GM18507 (cell line): ENCODE results near the gene CDYL.

ENCODE experiments used
- DNase-seq: peaks from one replicate; pipeline ENCODE4 v3.0.0; 2011; ENCODE audit warnings: low read depth; ENCODE audit not compliant: insufficient read length; ENCODE audit errors: extremely low spot score
- FAIRE-seq: peaks from 2 replicates; lab custom pipeline; 2011; peaks lifted over from hg19 to GRCh38; lab: Jason Lieb, UNC

CDYL gene, protein sequence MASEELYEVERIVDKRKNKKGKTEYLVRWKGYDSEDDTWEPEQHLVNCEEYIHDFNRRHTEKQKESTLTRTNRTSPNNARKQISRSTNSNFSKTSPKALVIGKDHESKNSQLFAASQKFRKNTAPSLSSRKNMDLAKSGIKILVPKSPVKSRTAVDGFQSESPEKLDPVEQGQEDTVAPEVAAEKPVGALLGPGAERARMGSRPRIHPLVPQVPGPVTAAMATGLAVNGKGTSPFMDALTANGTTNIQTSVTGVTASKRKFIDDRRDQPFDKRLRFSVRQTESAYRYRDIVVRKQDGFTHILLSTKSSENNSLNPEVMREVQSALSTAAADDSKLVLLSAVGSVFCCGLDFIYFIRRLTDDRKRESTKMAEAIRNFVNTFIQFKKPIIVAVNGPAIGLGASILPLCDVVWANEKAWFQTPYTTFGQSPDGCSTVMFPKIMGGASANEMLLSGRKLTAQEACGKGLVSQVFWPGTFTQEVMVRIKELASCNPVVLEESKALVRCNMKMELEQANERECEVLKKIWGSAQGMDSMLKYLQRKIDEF

DNA sequence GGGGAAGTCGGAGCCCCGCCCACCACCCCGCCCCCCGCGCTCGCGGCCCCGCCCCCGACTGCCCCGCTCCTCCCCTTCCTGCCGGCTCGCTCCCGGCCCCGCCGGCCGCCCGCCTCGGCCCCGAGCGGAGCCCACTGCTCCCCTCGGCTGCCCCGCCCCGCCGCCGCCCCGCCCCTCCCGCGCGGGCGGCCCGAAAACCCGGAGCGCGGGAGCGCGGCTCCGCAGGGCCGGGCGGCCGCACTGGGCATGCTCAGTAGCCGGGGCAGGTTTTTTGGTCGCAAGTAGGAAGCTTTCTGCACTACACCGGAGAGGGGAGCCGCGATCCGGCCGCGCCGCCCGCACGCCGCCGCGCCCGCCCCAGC is at the start of gene CDYL:
Gene CDYL, plus strand, starts transcription at position 274 of the 362 bp plus-strand sequence. CDS start 380 bp downstream, outside the sequence.
- DNase-seq (peak; percentile 85), FAIRE-seq (peak; percentile 74)

DNA sequence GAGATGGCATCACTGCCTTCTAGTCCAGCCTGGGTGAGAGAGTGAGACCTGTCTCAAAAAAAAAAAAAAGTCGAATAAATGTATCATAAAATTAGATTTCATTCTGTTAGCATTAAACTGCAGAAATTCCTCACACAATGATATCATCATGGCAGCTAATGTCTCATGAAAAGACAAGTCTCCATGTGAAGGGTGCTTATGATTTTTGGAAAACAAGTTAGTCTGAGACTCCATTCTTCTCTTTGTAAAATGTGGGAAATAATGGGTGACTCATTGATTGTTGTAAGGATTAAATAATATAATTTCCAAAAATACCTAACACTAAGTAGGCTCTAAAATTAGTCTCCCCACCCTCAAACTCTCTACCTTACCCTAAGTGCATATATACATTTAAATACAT is 49.6 kb upstream of the CDYL start:
- DNase-seq, result no peak
- FAIRE-seq, result no peak

DNA sequence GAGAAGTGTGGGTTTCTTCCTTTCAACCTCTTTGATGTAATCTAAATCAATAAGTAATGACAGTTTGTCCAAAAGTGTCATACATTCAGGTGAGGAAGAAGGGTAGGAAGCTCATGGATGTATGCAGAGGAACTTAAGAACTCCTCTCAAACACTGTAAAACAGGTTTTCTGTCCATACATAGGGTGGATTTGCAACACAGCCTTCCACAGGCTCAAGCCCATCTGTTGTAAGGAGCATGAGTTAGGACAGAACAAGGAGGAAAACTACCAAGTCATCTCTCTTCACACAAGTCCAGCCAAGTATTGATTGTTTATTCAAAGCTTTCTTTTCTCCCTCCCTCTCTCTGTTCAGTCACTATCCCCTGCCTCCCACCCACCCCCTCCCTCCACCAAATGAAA is 49.0 kb upstream of the CDYL start:
- no peak for FAIRE-seq

DNA sequence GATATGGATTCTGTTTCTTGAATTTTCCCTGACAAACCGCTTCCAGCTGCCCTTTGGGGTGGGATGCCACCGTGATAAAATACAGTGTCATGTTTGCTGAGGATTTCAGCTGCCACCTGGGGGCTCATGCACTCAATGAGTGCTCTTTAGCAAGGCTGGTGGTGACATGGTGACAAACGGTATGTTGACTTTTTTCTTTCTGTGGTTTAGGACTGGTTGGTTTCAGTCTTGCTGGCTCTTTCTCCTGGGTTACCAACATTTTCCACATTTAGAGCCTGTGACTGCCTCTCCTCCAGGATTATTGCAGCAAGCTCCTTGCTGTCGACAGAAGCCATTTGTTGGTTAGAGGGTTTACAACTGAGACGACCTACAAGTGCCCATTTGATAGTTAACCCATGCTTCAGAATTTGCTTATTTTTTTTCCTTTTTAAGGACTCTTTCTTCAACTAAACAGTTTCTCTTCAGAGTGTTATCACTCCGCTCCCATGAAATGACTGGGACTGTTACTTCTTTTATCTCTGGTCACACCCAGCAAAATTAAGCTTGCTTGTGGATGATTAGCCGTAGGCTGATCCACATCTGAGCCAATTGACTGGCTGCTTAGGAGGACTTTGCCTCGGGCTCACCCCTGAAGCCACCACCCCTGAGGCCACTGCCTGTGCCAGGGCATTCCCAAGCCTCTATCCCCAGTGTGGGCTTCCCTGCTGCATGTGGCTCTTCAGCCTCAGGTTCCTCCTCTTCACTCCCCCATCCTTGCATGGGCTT is 48.4 kb upstream of the CDYL start:
- FAIRE-seq (no peak), DNase-seq (no peak)

More for the DNA sequence above, 49.0 kb upstream of the CDYL start:
- DNase-seq, result no peak

DNA sequence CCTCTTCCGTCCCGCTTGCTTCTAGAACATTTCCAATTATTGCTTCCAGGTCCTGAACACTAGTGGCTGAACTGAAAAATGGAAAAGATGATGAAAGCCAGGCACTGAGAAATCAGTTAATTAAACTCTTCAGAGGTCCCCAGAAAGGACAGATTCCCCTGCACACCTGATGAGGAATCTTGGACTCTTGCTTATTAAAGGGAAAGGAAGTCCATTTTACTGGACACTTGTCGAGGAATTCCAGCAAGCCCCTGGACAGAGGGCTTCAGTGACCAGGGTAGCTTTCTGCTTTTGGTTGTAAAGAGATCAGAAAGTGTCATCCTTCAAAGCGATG is 47.8 kb upstream of the CDYL start:
- DNase-seq, result no peak
- FAIRE-seq, result no peak

DNA sequence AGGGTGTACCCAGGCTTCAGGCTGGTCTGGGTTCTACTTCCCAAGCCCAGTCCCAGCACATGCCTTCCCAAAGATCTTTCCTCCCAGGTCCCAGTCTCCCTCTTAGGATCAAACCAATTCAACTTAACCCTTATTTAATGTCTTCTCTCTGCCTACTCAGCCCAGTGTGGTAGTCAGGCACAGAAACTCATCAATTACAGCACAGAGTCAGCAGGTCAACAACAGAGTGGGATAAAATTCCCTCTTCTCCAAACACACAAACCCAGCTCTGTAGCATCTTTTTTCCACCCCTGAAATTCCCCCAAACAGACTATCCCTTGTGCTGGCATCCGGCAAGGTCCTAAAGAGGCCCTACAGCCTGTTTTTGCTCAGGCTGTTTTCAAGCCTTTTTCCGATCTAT is 47.3 kb upstream of the CDYL start:
- no peak for FAIRE-seq
- DNase-seq, result no peak

DNA sequence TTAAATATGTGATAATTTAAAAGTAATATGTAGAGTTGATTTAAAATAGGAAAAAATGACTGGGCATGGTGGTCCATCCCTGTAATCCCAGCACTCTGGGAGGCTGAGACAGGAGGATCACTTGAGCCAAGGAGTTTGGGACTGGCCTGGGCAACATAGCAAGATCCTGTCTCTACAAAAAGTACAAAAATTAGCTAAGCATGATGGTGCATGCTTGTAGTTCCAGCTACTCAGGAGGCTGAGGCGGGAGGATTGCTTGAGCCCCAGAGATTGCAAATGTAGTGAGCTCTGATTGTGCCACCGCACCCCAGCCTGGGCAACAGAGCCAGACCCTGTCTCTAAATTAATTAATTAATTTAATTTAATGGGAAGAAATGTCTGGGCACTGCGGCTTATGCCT is 44.2 kb upstream of the CDYL start:
- no peak for DNase-seq
- FAIRE-seq, result no peak

DNA sequence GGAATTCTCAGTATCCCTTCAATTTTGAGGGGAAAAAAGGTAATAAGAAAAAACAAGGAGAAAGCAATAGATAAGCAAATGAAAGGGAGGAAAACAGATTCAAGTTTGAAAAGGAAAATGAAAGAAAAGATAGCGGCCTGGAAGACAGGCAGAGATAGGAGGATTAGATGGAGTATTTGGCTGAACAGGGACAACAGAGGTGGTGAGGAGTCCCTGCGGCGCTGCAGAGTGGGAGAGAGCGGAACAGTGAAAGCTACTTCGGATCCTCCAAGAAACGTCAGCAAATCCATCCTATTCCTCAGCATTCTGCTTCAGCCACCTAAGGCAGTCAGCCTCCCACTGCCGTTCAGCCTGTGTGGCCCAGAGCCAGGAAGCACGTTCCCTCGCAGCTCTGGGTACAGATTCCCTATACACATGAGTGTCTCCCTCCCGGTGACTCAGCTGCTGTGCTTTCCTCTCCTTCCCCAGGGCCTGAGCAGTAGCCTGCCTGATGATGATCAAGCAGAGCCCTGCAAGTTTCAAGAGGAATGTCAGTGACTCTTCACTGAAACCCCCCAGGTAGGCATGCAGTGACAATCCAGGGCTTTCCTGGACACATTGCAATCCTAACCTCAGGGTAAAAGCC is 43.4 kb upstream of the CDYL start:
- no peak for DNase-seq
- no peak for FAIRE-seq

DNA sequence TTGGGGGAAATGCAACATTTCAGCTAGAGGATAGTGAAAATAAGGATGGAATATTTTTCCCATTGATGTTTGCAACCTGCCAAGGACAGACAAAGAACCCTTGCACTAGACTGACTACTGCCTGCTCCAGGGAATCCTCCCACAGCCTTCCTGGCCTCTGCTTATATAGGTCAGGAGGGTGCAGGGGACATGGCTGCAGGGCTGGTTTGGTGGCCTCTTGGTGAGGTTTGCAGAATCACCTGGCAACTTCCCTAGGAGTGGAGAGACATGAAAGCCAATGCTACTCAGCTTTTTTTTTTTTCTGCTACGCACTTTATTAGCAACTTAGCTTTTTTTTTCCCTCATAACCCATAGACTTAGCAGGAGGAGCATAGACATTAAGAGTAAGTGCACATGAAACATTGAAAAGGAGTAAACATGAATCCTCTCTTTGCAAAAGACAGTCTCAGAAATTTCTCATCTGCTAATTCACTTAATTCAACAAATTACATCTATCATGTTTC is 39.8 kb upstream of the CDYL start:
- FAIRE-seq, result no peak

DNA sequence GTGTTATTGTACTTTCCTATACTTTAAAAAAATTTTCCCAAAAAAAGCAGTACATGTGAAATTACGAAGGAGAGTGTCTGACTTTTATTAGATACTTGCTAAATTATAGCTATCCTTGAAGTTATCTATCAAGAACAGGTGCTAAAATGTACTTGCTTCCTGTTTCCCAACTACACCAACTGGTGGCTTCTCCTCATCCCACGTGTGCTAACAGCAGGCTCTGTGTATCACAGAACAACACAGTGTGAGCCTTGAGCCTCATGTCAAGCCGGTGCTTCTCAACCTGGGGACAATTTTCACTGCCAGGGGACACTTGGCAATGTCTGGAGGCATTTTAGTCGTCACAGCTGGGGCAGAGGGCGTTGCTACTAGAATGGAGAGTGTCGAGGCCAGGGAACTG is 36.2 kb upstream of the CDYL start:
- no peak for DNase-seq
- FAIRE-seq, result no peak

More for the DNA sequence above, 39.8 kb upstream of the CDYL start:
- DNase-seq, result no peak

DNA sequence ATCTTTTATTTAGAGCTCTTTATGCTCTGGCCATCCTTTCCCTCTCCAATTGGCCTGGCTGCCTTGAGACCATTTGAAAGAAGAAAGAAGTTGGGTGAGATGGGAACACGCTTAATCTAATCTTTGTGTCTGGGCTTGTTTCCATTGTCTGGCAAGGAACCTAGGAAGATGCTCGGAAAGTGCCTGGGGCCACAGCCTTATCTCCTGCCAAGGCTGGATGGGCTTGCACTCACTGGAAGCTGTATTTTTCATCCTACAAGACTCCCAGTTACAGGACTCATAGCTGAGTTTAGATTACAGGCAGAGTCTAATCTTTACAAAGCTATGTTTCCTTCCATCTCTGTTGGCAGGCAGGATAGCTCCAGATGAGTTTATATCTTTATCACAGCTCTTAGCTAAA is 33.1 kb upstream of the CDYL start:
- FAIRE-seq (no peak), DNase-seq (no peak)

DNA sequence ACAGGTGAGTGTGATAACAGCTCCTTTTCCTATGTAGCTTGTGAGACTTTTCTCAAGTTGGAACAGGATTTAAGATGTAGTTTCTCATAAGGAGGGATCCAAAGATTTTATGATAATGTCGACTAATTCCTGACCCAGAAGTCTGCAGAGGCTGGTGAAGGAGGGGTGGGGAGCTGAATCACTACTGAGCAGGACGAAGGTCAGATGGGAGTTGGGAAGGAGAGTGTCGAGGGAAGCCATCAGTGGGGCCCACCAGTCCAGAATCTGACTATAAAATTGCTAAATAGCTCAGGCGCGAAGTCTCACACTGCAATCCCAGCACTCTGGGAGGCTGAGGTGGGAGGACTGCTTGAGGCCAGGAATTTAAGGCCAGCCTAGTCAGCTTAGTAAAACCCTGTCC is 32.3 kb upstream of the CDYL start:
- FAIRE-seq, result no peak
- DNase-seq, result no peak

DNA sequence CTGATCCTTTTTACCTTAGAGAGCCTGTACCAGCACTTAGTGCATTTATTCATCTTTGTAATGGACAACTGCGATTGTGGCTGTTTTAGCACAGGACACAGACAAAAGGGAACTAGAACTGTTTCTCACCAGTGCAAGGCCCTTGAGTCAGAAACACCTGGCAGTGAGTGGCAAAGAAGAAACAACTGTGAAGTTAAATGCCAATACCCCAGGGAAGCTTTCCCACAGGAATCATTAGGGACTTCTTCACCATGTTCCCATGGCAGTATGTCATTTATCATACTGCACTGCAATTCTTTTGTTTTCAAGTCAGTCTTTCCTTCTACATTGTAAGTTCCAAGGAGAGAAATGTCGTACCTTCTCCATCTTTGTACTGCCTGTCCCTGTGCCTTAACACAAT is 28.6 kb upstream of the CDYL start:
- FAIRE-seq (no peak), DNase-seq (no peak)

DNA sequence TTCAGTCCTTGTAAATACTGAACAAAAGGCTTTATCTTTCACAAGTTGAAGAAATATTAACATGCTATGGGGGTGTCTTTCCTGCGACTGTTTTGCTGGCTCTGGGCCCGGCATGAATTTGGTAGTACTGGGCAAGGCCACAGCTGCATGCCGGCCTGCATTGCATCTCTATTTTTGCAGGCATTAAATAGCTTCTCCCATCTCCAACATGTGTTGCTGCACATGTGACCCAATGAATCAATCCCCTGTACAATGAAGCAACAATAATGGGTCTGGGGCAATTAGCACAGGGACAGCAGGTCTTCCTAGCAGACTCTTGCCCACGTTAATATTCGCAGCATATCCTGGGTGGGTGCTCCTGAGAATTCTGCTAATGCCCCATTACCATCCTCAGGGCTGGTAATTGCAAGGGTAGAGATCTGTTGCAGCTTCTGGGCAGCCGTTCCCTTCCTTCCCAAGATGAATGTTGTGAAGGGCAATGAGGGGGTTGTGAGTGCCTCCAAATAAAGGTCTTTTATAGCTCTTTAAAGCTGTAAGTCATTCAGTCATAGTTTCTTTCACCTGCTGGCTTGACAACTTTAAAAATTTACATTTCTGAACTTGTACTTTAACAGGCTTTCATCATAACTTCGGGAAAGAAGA is 24.3 kb upstream of the CDYL start:
- DNase-seq (no peak), FAIRE-seq (no peak)

DNA sequence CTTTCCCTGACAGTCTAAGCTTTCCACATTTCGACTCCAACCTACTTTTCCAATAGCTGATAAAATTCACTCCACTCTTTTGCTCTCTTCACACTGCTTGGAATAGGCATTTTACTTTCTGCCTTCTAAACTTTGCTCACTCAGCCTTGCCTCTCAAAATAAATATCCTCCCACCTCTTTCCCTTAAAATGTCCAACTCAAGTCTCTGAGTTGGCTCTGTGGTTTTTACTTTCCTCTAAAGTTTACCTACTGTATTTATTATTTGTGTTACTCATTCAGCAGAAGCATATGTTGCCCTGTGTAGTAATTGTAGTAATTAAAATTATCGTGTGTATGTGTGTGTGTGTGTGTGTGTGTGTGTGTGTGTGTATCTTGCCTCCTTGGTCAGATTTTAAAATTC is 20.0 kb upstream of the CDYL start:
- DNase-seq (no peak), FAIRE-seq (no peak)

DNA sequence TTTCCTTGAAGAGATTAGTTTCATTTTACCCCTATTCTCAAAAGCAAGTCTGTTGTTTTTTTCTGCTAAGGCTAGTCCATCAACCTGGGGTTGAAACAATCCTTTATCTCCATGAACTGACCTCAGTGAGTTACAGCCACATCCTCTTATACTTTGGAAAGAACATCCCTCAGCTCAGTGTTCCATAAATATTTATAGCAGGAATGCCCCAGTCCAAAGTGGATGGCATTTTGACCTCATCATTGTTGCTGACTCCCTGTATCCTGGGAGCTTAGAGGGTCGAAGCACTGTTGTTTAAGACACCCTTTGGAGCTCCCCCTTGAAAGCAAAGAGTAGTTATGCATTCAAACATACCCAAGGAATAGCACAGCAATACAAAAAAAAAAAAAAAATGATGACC is 16.2 kb upstream of the CDYL start:
- no peak for DNase-seq
- no peak for FAIRE-seq

DNA sequence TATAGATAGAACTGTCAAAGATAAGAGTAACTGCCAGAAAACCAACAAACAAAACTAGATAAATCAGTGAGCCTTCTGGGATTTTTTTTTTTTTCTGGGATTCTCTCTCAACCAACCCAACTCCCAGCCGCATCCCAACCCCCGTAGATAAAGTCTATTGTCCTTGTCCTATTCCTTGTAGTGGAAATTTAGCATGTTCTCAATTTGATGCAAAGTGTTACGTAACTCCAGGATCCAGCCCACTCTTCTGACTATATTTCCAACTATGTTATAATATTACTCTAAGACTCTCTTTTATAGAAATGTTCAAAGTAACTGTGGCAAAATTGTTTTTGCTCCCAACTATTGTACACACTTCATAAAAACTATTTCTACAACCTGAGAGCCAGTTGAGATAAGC is 15.4 kb upstream of the CDYL start:
- DNase-seq (no peak), FAIRE-seq (no peak)

DNA sequence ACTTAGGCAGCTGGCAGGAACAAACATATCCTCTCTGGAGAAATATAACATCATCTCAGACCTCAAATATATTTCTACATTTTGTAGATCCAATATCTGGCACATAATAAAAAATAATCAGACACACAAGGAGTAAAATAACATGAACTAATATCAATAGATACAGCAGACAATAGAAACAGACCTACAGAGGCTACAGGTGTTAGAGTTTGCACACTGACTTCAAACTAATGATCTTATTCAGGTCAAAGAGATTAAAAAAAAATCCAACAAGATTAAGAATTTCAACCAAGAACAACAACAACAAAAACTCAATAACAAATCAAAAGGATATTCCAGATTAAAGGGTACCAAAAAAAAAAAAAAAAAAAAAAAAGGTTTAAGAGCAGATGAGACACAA is 13.9 kb upstream of the CDYL start:
- DNase-seq, result no peak
- no peak for FAIRE-seq

DNA sequence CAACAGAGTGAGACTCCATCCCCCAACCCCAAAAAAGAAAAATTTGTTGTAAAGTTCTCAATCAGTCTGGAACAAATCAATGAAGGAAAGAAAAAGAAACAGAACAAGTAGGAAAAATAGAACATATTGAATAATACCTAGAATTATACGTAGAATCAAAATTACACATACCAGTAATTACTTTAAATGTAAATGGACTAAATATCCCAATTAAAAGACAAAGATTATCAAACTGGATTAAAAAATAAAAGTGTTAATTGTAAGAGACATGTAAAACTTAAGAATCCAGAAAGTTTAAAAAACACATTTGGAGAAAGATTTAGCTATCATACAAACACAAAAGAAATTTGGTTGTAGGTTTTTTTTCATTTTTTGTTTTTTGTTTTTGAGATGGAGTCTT is 12.3 kb upstream of the CDYL start:
- FAIRE-seq (no peak), DNase-seq (no peak)

DNA sequence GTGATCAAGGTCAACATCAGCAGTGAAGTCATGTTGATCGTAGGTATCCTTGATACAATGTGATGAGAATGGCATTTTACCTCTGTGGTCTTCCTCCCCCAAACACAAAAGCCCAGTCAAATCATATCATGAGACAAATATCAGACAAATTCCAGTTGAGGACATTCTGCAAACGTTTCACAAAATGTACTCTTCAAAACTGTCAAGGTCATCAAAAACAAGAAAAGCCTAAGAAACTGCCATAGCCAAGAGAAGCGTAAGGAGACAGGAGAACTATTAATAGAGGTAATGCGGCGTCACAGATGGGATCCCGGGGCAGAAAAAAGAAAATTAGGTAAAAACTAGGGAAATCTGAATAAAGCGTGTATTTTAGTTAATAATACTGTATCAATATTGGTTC is 7.4 kb upstream of the CDYL start:
- FAIRE-seq, result no peak
- DNase-seq, result no peak
